Measurements from ENCODE around the gene PSG7.
"Not testable (repeated sequence)": the region's sequence is repeated elsewhere in the genome, so short reads cannot be mapped to it uniquely, and the experiment has no call there.

DNA sequence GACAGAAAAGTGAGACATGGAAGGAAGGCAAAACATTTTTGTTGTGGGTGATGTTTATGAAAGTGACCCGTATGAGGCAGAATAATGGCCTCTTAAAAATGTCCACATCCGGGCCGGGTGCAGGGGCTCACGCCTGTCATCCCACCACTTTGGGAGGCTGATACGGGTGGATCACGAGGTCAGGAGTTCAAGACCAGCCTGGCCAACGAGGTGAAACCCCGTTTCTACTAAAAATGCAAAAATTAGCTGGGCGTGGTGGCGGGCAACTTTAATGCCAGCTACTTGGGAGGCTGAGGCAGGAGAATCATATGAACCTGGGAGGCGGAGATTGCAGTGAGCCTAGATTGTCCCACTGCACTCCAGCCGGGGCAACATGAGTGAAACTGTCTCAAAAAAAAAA lies 37.3 kb downstream of the PSG7 start:
- TF ChIP-seq, protein P1, sequence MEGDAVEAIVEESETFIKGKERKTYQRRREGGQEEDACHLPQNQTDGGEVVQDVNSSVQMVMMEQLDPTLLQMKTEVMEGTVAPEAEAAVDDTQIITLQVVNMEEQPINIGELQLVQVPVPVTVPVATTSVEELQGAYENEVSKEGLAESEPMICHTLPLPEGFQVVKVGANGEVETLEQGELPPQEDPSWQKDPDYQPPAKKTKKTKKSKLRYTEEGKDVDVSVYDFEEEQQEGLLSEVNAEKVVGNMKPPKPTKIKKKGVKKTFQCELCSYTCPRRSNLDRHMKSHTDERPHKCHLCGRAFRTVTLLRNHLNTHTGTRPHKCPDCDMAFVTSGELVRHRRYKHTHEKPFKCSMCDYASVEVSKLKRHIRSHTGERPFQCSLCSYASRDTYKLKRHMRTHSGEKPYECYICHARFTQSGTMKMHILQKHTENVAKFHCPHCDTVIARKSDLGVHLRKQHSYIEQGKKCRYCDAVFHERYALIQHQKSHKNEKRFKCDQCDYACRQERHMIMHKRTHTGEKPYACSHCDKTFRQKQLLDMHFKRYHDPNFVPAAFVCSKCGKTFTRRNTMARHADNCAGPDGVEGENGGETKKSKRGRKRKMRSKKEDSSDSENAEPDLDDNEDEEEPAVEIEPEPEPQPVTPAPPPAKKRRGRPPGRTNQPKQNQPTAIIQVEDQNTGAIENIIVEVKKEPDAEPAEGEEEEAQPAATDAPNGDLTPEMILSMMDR (IDR thresholded peaks at IDR 0.05 in 2 of 3, conservative IDR thresholded peaks at IDR 0.05 in 1 of 3; ENCODE audit: control insufficient read depth in 2 of 3, extremely low read depth in 1 of 3, insufficient read depth in 1 of 3, low read depth in 3 of 3, low read length in 3 of 3) = not testable (repeated sequence)
- not testable (repeated sequence) for TF ChIP-seq SUZ12 (IDR thresholded peaks at IDR 0.05; ENCODE audit: unreplicated experiment); SP1 (IDR thresholded peaks at IDR 0.05; ENCODE audit: low read depth, low read length); EGR1 (IDR thresholded peaks at IDR 0.05; ENCODE audit: borderline replicate concordance in 1 of 2, low read depth in 2 of 2, low read length in 2 of 2); CREB1 (IDR thresholded peaks at IDR 0.05; ENCODE audit: low read depth)
- TF ChIP-seq, protein P2, sequence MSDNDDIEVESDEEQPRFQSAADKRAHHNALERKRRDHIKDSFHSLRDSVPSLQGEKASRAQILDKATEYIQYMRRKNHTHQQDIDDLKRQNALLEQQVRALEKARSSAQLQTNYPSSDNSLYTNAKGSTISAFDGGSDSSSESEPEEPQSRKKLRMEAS (IDR thresholded peaks at IDR 0.05; ENCODE audit: low read depth, low read length) = not testable (repeated sequence)
- TF ChIP-seq, protein P3, sequence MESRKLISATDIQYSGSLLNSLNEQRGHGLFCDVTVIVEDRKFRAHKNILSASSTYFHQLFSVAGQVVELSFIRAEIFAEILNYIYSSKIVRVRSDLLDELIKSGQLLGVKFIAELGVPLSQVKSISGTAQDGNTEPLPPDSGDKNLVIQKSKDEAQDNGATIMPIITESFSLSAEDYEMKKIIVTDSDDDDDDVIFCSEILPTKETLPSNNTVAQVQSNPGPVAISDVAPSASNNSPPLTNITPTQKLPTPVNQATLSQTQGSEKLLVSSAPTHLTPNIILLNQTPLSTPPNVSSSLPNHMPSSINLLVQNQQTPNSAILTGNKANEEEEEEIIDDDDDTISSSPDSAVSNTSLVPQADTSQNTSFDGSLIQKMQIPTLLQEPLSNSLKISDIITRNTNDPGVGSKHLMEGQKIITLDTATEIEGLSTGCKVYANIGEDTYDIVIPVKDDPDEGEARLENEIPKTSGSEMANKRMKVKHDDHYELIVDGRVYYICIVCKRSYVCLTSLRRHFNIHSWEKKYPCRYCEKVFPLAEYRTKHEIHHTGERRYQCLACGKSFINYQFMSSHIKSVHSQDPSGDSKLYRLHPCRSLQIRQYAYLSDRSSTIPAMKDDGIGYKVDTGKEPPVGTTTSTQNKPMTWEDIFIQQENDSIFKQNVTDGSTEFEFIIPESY (IDR thresholded peaks at IDR 0.05) = not testable (repeated sequence)

Data from GM12878 (cell line).